ENCODE data around the gene AGAP1. TPM values are rescaled to one million over a fixed set of nuclear protein-coding genes. Genes with fewer than 3 reads are reported as not detected.

The AGAP1 gene
- total and polyA plus RNA-seq, 4 donors = 2.0 to 8.5 (median 5.4) TPM

DNA sequence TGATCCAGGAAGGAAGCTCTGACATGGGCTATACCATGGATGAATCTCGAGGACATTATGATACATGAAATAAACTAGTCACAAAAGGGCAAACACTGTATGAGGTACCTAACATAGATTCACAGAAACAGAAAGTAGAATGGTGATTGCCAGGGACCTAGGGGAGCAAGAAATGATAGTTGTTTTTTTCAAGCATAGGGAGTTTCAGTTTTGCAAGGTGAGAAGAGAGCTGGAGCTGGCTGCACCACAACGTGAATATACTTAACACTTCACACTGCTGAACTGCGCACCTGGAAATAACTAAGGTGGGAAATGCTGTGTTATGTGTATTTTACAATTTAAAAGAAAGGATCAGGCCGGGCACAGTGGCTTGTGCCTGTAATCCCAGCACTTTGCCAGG, 13.2 kb upstream of the AGAP1 start:
- no peak for DNase-seq (ENCODE audit: low spot score)
- H3K9ac ChIP-seq (ENCODE audit: low read depth in 1 of 2, low read length in 2 of 2) = no peak overlapping the region
- WGBS = 88% methylated on average over 4 of the region's 4 CpGs
- H3K9me3 ChIP-seq (ENCODE audit: control insufficient read depth in 4 of 4, low read length in 3 of 4) = no peaks in the 10 kb centered on the region
- H3K27ac ChIP-seq (ENCODE audit: low read depth in 1 of 2, low read length in 2 of 2) = no peak overlapping the region
- H3K4me1 ChIP-seq (ENCODE audit: control insufficient read depth in 4 of 4, insufficient read depth in 4 of 4, low read length in 3 of 4) = peaks cover 0 to 9% (median 0%) of the 10 kb centered on the region in 4 donors
- TF ChIP-seq RAD21 (IDR thresholded peaks at IDR 0.05) = no peak
- no peak for TF ChIP-seq NR2F2 (IDR thresholded peaks at IDR 0.05)
- TF ChIP-seq GABPA (IDR thresholded peaks at IDR 0.05 in 1 of 2, conservative IDR thresholded peaks at IDR 0.05 in 1 of 2) = no peak
- no peak for TF ChIP-seq TAF1 (conservative IDR thresholded peaks at IDR 0.05)
- TF ChIP-seq, protein P1, sequence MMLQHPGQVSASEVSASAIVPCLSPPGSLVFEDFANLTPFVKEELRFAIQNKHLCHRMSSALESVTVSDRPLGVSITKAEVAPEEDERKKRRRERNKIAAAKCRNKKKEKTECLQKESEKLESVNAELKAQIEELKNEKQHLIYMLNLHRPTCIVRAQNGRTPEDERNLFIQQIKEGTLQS (IDR thresholded peaks at IDR 0.05) = no peak
- TF ChIP-seq, protein P2, sequence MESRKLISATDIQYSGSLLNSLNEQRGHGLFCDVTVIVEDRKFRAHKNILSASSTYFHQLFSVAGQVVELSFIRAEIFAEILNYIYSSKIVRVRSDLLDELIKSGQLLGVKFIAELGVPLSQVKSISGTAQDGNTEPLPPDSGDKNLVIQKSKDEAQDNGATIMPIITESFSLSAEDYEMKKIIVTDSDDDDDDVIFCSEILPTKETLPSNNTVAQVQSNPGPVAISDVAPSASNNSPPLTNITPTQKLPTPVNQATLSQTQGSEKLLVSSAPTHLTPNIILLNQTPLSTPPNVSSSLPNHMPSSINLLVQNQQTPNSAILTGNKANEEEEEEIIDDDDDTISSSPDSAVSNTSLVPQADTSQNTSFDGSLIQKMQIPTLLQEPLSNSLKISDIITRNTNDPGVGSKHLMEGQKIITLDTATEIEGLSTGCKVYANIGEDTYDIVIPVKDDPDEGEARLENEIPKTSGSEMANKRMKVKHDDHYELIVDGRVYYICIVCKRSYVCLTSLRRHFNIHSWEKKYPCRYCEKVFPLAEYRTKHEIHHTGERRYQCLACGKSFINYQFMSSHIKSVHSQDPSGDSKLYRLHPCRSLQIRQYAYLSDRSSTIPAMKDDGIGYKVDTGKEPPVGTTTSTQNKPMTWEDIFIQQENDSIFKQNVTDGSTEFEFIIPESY (IDR thresholded peaks at IDR 0.05) = no peak
- TF ChIP-seq FOXA1 (IDR thresholded peaks at IDR 0.05) = no peak
- no peak for TF ChIP-seq EGR1 (IDR thresholded peaks at IDR 0.05; ENCODE audit: low read depth in 2 of 2)
- TF ChIP-seq, protein P3, sequence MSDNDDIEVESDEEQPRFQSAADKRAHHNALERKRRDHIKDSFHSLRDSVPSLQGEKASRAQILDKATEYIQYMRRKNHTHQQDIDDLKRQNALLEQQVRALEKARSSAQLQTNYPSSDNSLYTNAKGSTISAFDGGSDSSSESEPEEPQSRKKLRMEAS (IDR thresholded peaks at IDR 0.05) = no peak
- no peak for TF ChIP-seq HNF4G (IDR thresholded peaks at IDR 0.05)
- no peak for TF ChIP-seq YY1 (IDR thresholded peaks at IDR 0.05)
- TF ChIP-seq JUND (IDR thresholded peaks at IDR 0.05) = no peak
- TF ChIP-seq, protein P4, sequence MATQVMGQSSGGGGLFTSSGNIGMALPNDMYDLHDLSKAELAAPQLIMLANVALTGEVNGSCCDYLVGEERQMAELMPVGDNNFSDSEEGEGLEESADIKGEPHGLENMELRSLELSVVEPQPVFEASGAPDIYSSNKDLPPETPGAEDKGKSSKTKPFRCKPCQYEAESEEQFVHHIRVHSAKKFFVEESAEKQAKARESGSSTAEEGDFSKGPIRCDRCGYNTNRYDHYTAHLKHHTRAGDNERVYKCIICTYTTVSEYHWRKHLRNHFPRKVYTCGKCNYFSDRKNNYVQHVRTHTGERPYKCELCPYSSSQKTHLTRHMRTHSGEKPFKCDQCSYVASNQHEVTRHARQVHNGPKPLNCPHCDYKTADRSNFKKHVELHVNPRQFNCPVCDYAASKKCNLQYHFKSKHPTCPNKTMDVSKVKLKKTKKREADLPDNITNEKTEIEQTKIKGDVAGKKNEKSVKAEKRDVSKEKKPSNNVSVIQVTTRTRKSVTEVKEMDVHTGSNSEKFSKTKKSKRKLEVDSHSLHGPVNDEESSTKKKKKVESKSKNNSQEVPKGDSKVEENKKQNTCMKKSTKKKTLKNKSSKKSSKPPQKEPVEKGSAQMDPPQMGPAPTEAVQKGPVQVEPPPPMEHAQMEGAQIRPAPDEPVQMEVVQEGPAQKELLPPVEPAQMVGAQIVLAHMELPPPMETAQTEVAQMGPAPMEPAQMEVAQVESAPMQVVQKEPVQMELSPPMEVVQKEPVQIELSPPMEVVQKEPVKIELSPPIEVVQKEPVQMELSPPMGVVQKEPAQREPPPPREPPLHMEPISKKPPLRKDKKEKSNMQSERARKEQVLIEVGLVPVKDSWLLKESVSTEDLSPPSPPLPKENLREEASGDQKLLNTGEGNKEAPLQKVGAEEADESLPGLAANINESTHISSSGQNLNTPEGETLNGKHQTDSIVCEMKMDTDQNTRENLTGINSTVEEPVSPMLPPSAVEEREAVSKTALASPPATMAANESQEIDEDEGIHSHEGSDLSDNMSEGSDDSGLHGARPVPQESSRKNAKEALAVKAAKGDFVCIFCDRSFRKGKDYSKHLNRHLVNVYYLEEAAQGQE (IDR thresholded peaks at IDR 0.05) = no peak
- H3K27me3 ChIP-seq (ENCODE audit: control insufficient read depth in 4 of 4, insufficient read depth in 4 of 4, low read length in 3 of 4) = no peaks in the 10 kb centered on the region
- H3K36me3 ChIP-seq (ENCODE audit: control insufficient read depth in 4 of 4, insufficient read depth in 3 of 4, low read depth in 1 of 4, low read length in 3 of 4) = no peaks in the 10 kb centered on the region
- H3K4me3 ChIP-seq (ENCODE audit: low read depth in 1 of 3, low read length in 3 of 3) = no peak overlapping the region

DNA sequence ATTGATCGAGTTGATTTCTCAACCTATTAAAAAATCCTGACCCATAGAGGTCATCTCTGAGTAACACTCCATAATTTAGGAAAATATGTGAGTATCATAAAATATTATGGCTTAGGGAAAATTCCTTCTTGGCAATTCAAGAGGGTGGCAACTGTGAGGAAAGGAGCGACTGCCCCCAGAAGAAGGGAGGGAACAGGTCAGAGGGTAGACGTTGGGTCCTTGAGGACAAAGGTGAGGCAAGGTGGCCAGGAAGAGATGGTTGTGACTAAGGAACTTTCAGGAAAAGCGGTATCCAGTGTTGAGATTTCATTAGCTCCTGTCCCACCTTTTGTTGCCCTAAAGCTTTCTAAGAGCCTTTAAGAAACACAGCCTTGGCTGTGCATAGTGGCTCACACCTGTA, 10.5 kb upstream of the AGAP1 start:
- no peak for DNase-seq (ENCODE audit: low spot score)
- Histone ChIP-seq H3K4me3 (ENCODE audit: low read depth in 1 of 3, low read length in 3 of 3) (no peak overlapping the region), H3K4me1 (ENCODE audit: control insufficient read depth in 4 of 4, insufficient read depth in 4 of 4, low read length in 3 of 4) (peaks cover 0 to 9% (median 0%) of the 10 kb centered on the region in 4 donors), H3K36me3 (ENCODE audit: control insufficient read depth in 4 of 4, insufficient read depth in 3 of 4, low read depth in 1 of 4, low read length in 3 of 4) (no peaks in the 10 kb centered on the region), H3K27me3 (ENCODE audit: control insufficient read depth in 4 of 4, insufficient read depth in 4 of 4, low read length in 3 of 4) (no peaks in the 10 kb centered on the region), H3K9me3 (ENCODE audit: control insufficient read depth in 4 of 4, low read length in 3 of 4) (no peaks in the 10 kb centered on the region), H3K27ac (ENCODE audit: low read depth in 1 of 2, low read length in 2 of 2) (no peak overlapping the region), H3K9ac (ENCODE audit: low read depth in 1 of 2, low read length in 2 of 2) (no peak overlapping the region)
- WGBS = 68% methylated on average over 4 of the region's 4 CpGs
- TF ChIP-seq, protein P1 (IDR thresholded peaks at IDR 0.05) = no peak
- TF ChIP-seq HNF4A (conservative IDR thresholded peaks at IDR 0.05) (no peak), EGR1 (IDR thresholded peaks at IDR 0.05; ENCODE audit: low read depth in 2 of 2) (no peak), FOXA2 (IDR thresholded peaks at IDR 0.05) (no peak), YY1 (IDR thresholded peaks at IDR 0.05) (no peak)
- TF ChIP-seq, protein P2 (IDR thresholded peaks at IDR 0.05) = no peak

Data from liver (tissue), 9 donors.